ENCODE data around the gene PDZD4. TPM values are rescaled to one million over a fixed set of nuclear protein-coding genes. Genes with fewer than 3 reads are reported as not detected.

The PDZD4 gene
- total RNA-seq, 2 experiments from 2014 or later, result 1.4 to 2.6 TPM

DNA sequence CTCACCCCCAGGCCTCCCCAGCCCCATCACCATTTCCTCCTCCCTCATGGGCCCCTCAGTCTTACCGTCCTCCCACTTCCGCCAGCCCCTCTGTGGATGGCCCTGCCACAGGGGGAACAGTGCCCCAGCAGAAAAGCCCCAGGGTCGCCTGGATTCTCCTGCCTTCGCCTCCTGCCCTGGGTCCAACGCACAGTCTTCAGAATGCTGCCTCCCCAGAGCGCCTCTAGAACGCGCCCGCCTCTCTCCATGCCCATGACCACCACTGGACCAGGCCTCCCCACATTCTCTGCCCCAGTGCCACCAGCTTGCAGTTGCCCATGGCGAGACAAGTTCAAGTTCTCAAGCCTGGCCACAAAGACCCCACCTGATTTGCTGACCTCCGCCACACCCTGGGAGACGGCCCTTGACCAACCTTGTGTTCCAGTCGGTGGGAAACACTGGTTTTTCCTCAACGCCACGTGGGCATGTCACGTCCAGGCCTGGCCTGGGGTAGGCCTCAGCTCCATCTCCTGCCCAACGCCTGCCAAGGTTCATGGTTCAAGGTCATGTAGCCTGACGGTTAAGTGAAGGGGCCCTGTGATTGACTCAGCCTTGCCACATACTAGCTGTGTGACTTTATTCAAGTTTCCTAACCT lies 66.9 kb downstream of the PDZD4 start:
- CTCF ChIA-PET, result interaction anchor here (0.7 to 2.0 kb wide), 11 partner anchors 9 to 203 kb away, joined by 3 to 10 read pairs (median 3); no protein-coding TSS in a partner anchor
- TF ChIP-seq, protein P1, sequence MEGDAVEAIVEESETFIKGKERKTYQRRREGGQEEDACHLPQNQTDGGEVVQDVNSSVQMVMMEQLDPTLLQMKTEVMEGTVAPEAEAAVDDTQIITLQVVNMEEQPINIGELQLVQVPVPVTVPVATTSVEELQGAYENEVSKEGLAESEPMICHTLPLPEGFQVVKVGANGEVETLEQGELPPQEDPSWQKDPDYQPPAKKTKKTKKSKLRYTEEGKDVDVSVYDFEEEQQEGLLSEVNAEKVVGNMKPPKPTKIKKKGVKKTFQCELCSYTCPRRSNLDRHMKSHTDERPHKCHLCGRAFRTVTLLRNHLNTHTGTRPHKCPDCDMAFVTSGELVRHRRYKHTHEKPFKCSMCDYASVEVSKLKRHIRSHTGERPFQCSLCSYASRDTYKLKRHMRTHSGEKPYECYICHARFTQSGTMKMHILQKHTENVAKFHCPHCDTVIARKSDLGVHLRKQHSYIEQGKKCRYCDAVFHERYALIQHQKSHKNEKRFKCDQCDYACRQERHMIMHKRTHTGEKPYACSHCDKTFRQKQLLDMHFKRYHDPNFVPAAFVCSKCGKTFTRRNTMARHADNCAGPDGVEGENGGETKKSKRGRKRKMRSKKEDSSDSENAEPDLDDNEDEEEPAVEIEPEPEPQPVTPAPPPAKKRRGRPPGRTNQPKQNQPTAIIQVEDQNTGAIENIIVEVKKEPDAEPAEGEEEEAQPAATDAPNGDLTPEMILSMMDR (IDR thresholded peaks at IDR 0.05), result no peak
- Mint-ChIP-seq H3K27ac (no peak overlapping the region), H3K4me1 (ENCODE audit: low read depth) (peaks cover 16% of the 10 kb centered on the region), H3K4me3 (no peak overlapping the region), H3K27me3 (no peaks in the 10 kb centered on the region), H3K36me3 (ENCODE audit: low read depth) (no peaks in the 10 kb centered on the region), H3K9me3 (no peaks in the 10 kb centered on the region)
- POLR2A ChIA-PET, result interaction anchor here (1.0 kb wide), 1 partner anchor 162 kb away, joined by 4 read pairs; the partner anchor contains the start of gene ARHGAP4
- DNase-seq (no peak), ATAC-seq (no peak)
- intact Hi-C loops (cut with micrococcal nuclease), result loop anchor here (10.0 kb wide), 1 partner anchor 161 kb away; the partner anchor contains the start of gene ARHGAP4

DNA sequence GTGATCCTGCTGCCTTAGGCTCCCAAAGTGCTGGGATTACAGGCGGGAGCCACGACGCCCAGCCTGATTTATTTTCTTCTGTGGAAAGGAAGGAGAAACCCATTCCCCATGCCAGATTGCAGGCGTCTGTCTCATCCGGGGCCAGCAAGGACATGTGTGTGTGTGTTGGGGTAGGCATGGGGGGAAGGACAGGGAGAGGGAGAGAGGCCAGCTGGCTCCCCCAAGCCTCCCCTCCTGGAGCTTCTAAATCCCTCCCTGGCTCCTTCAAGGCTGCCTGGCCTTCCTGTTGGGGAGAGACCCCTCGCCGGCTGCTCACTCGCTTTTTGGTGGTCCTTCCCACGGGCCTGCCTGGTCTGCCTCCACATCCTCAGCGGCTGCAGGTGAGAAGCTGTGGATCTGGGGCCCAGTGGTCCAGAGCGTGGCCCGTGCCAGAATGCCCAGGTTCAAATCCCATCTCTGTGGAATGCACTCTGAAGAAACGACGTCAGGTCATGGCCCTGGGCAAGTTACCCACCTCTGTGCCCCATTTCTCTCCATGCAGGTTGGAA lies 67.6 kb downstream of the PDZD4 start:
- Mint-ChIP-seq H3K9me3 (no peaks in the 10 kb centered on the region), H3K27me3 (no peaks in the 10 kb centered on the region), H3K4me3 (no peak overlapping the region), H3K4me1 (ENCODE audit: low read depth) (peaks cover 11% of the 10 kb centered on the region), H3K27ac (no peak overlapping the region), H3K36me3 (ENCODE audit: low read depth) (no peaks in the 10 kb centered on the region)
- intact Hi-C loops (cut with micrococcal nuclease), result loop anchor here (10.0 kb wide), 1 partner anchor 162 kb away; the partner anchor contains the start of gene ARHGAP4
- TF ChIP-seq, protein P1 (IDR thresholded peaks at IDR 0.05), result no peak
- no peak for DNase-seq
- ATAC-seq, result no peak
- ChIA-PET CTCF (interaction anchor here (1.2 to 2.0 kb wide), 5 partner anchors 8 to 204 kb away, joined by 3 to 10 read pairs (median 3); no protein-coding TSS in a partner anchor), POLR2A (no interaction called here)

DNA sequence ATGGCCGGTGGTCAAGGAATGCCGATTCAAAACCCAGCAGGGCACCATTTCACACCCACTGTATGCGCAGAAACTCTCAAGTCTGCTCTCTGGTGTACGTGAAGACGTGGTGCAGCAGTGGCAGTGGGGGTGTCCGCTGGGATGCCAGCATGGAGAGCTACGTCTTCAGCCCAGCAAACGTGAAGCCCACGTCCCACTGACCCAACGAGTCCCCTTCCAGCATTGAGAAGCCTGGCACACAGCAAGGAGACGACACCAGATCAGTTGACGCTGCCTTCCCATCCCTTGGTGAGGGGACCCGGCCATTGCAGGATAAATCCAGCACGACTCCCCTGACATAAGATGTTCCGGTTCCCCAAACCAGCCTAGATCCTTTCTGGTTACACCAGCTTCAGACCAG lies 68.5 kb downstream of the PDZD4 start:
- CTCF ChIA-PET, result no interaction called here
- no peaks in the 10 kb centered on the region for H3K9me3 Mint-ChIP-seq
- POLR2A ChIA-PET, result no interaction called here
- TF ChIP-seq, protein P1 (IDR thresholded peaks at IDR 0.05), result no peak
- H3K36me3 Mint-ChIP-seq (ENCODE audit: low read depth), result no peaks in the 10 kb centered on the region
- no peak overlapping the region for H3K4me3 Mint-ChIP-seq
- ATAC-seq (no peak), DNase-seq (no peak)
- H3K27ac Mint-ChIP-seq, result no peak overlapping the region
- peaks cover 9% of the 10 kb centered on the region for H3K4me1 Mint-ChIP-seq (ENCODE audit: low read depth)
- no peaks in the 10 kb centered on the region for H3K27me3 Mint-ChIP-seq
- intact Hi-C loops (cut with micrococcal nuclease), result loop anchor here (10.0 kb wide), 1 partner anchor 163 kb away; the partner anchor contains the start of gene ARHGAP4

DNA sequence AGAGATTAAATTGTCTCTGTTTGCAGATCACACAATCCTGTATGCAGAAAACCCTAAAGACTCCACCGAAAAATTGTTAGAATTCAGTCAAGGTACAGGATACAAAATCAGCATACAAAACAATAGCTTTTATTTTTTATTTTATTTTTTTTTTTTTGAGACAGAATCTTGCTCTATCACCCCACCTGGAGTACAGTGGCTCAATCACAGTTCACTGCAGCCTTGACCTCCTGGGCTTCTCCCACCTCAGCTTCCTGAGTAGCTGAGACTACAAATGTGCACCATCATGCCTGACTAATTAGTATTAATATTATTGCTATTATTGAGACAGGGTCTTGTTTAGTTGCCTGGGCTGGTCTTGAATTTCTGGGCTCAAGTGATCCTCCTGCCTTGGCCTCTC lies 75.2 kb downstream of the PDZD4 start:
- POLR2A ChIA-PET, result no interaction called here
- intact Hi-C loops (cut with micrococcal nuclease), result no loop called here
- DNase-seq, result no peak
- TF ChIP-seq, protein P1 (IDR thresholded peaks at IDR 0.05), result no peak
- Mint-ChIP-seq H3K4me3 (no peak overlapping the region), H3K27ac (no peak overlapping the region), H3K36me3 (ENCODE audit: low read depth) (no peaks in the 10 kb centered on the region), H3K9me3 (no peaks in the 10 kb centered on the region), H3K27me3 (no peaks in the 10 kb centered on the region), H3K4me1 (ENCODE audit: low read depth) (no peaks in the 10 kb centered on the region)
- ATAC-seq, result no peak
- CTCF ChIA-PET, result interaction anchor here (0.6 to 1.7 kb wide), 3 partner anchors 8 to 71 kb away, joined by 3 to 10 read pairs (median 3); partner anchors contain the start of gene PLXNB3

Other genes starting within 250 kb of the PDZD4 start
- gene CCNQ, start 231.4 kb downstream of the PDZD4 start, total RNA-seq, result 10 to 100 TPM; 18.5 to 21.3 TPM
- under 1 TPM in 1 of 2 experiments, not detected in 1; 0.14 TPM for gene DUSP9, start 183.3 kb downstream of the PDZD4 start, total RNA-seq
- gene PNCK, start 156.7 kb downstream of the PDZD4 start, total RNA-seq, result 1 to 10 TPM in 1 of 2 experiments, under 1 TPM in 1; 0.70 to 1.1 TPM
- gene SLC6A8, start 142.6 kb downstream of the PDZD4 start, total RNA-seq, result 1 to 10 TPM; 2.5 to 2.7 TPM
- gene BCAP31, start 106.2 kb downstream of the PDZD4 start, total RNA-seq, result 100 to 1,000 TPM in 1 of 2 experiments, 10 to 100 TPM in 1; 97.6 to 102 TPM
- 1 to 10 TPM; 3.9 to 4.4 TPM for gene ABCD1, start 105.7 kb downstream of the PDZD4 start, total RNA-seq
- 1 to 10 TPM; 7.7 to 8.2 TPM for gene PLXNB3, start 66.3 kb downstream of the PDZD4 start, total RNA-seq
- gene SRPK3, start 49.5 kb downstream of the PDZD4 start, total RNA-seq, result under 1 TPM in 1 of 2 experiments, not detected in 1; 0.09 TPM
- gene IDH3G, start 36.2 kb downstream of the PDZD4 start, total RNA-seq, result 10 to 100 TPM; 54.3 to 56.9 TPM
- 100 to 1,000 TPM; 152 to 153 TPM for gene SSR4, start 35.9 kb downstream of the PDZD4 start, total RNA-seq
- 1 to 10 TPM; 2.1 to 2.2 TPM for gene L1CAM, start 55.6 kb upstream of the PDZD4 start, total RNA-seq
- not detected for gene AVPR2, start 74.1 kb upstream of the PDZD4 start, total RNA-seq
- 100 to 1,000 TPM; 128 to 130 TPM for gene ARHGAP4, start 95.7 kb upstream of the PDZD4 start, total RNA-seq
- gene NAA10, start 104.5 kb upstream of the PDZD4 start, total RNA-seq, result 100 to 1,000 TPM; 123 to 136 TPM
- gene RENBP, start 114.1 kb upstream of the PDZD4 start, total RNA-seq, result 10 to 100 TPM; 14.3 to 15.8 TPM
- 100 to 1,000 TPM; 115 to 116 TPM for gene HCFC1, start 141.3 kb upstream of the PDZD4 start, total RNA-seq
- gene TMEM187, start 142.2 kb upstream of the PDZD4 start, total RNA-seq, result 1 to 10 TPM; 4.4 to 4.5 TPM
- 100 to 1,000 TPM; 134 to 136 TPM for gene IRAK1, start 189.4 kb upstream of the PDZD4 start, total RNA-seq

Data from activated CD8-positive, alpha-beta T cell treated with anti-CD3 and anti-CD28 coated beads for 36 hours (primary cell).